HG02571 (cell line): ENCODE measurements around the gene JAKMIP3.
"Not testable (repeated sequence)": the region's sequence is repeated elsewhere in the genome, so short reads cannot be mapped to it uniquely, and the experiment has no call there.

Experiments
- ATAC-seq: cut with Tn5 transposase; IDR thresholded peaks from one replicate; pipeline ENCODE4 v1.9.1; 2021; ENCODE audit warnings: mild to moderate bottlenecking, moderate library complexity; ENCODE audit not compliant: unreplicated experiment

JAKMIP3 gene

GRCh38 chr10:132064082-132064755, 1.5 kb upstream of the JAKMIP3 start:
- ATAC-seq, result no peak

- no peak for ATAC-seq
Observed at GRCh38 chr10:132064771-132065437, 842 bp upstream of the JAKMIP3 start.

GRCh38 chr10:132066186-132066585, 440 bp downstream of the JAKMIP3 start:
- no peak for ATAC-seq

GRCh38 chr10:132066812-132067211, 1.1 kb downstream of the JAKMIP3 start:
- ATAC-seq, result no peak

GRCh38 chr10:132068431-132069121, 2.8 kb downstream of the JAKMIP3 start:
- no peak for ATAC-seq

- no peak for ATAC-seq
Observed at GRCh38 chr10:132069122-132069848, 3.5 kb downstream of the JAKMIP3 start.

GRCh38 chr10:132069849-132070182, 4.1 kb downstream of the JAKMIP3 start:
- no peak for ATAC-seq

GRCh38 chr10:132070724-132071123, 5.0 kb downstream of the JAKMIP3 start:
- no peak for ATAC-seq

- ATAC-seq, result no peak
Observed at GRCh38 chr10:132071667-132072066, 5.9 kb downstream of the JAKMIP3 start.

- no peak for ATAC-seq
Observed at GRCh38 chr10:132075909-132076577, 10.3 kb downstream of the JAKMIP3 start.

- ATAC-seq, result no peak
Observed at GRCh38 chr10:132076578-132077081, 10.9 kb downstream of the JAKMIP3 start.

GRCh38 chr10:132077091-132077490, 11.3 kb downstream of the JAKMIP3 start:
- no peak for ATAC-seq

GRCh38 chr10:132078746-132079345, 13.1 kb downstream of the JAKMIP3 start:
- ATAC-seq, result no peak

GRCh38 chr10:132084384-132084783, 18.6 kb downstream of the JAKMIP3 start:
- ATAC-seq, result not testable (repeated sequence)

- not testable (repeated sequence) for ATAC-seq
Observed at GRCh38 chr10:132093236-132093635, 27.5 kb downstream of the JAKMIP3 start.

GRCh38 chr10:132094581-132095234, 29.0 kb downstream of the JAKMIP3 start:
- no peak for ATAC-seq

GRCh38 chr10:132095403-132096113, 29.8 kb downstream of the JAKMIP3 start:
- no peak for ATAC-seq

- no peak for ATAC-seq
Observed at GRCh38 chr10:132096223-132096622, 30.5 kb downstream of the JAKMIP3 start.

- no peak for ATAC-seq
Observed at GRCh38 chr10:132096863-132097478, 31.2 kb downstream of the JAKMIP3 start.
